ENCODE data around the gene MAT1A. TPM values are rescaled to one million over a fixed set of nuclear protein-coding genes. Genes with fewer than 3 reads are reported as not detected.

Gene MAT1A
- polyA plus RNA-seq, 3 donors, result not detected

DNA sequence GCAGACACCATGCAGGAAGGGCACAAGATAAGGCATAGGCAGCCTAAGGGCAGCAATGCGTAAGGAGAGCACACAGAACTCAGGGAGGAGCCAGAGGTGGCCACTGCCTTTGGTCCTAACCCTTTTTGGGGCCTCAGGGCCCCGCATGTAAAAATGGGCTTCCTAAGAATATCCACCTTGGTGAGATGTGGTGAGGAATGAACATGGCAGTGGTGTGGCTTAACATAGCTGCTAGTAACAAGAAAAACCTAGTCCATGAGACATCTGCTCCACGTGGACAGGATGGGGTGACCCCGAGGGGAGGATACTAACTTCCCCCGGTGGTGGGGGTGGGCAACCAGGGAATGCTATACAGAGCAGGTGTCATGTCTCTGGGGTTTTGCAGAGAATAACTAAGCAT is 18.0 kb downstream of the MAT1A start:
- 48% methylated on average over 3 of the region's 5 CpGs for WGBS (ENCODE audit: insufficient coverage)

DNA sequence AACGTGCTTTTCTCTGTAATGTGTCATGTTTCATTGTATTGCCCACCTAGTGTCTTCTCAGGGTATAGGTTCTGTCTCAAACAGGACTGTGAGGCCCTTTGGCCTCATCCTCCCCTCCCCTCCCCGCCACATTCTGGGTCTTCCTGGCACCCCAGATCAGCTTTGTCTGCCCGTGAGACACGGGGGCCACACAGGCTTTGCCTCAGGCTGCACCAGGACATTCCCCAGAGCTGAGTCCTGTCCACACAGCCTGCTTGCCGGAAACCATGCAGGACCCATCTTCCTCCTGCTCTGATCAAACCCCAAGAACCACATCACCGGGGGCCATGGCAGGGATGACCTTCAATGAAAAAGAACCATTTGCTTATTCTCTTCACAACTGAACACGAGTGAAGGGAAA is 18.6 kb downstream of the MAT1A start:
- Histone ChIP-seq H3K36me3 (replicated peaks in 1 of 2; ENCODE audit: control insufficient read depth in 1 of 2, insufficient read depth in 2 of 2, low read length in 2 of 2) (no peaks in the 10 kb centered on the region), H3K4me2 (replicated peaks; ENCODE audit: extremely low read depth, low read length, poor library complexity, severe bottlenecking) (no peak overlapping the region), H3K79me2 (ENCODE audit: insufficient read depth, low read length) (no peaks in the 10 kb centered on the region), H2AFZ (ENCODE audit: insufficient read depth, low read depth, low read length, poor library complexity, severe bottlenecking) (no peak overlapping the region), H3K9me3 (replicated peaks in 1 of 2; ENCODE audit: control insufficient read depth in 1 of 2, insufficient read depth in 1 of 2, low read length in 2 of 2) (no peaks in the 10 kb centered on the region), H3K4me1 (ENCODE audit: control insufficient read depth in 1 of 2, insufficient read depth in 2 of 2, low read length in 2 of 2) (no peaks in the 10 kb centered on the region), H3K9ac (ENCODE audit: insufficient read depth, low read length, poor library complexity, severe bottlenecking) (no peak overlapping the region), H4K20me1 (ENCODE audit: insufficient read depth, low read length) (no peaks in the 10 kb centered on the region), H3K4me3 (replicated peaks in 1 of 3; ENCODE audit: low read depth in 2 of 3, low read length in 3 of 3) (no peak overlapping the region), H3K27ac (ENCODE audit: low read depth in 1 of 2, low read length in 2 of 2) (no peak overlapping the region), H3K27me3 (ENCODE audit: control insufficient read depth in 2 of 2, insufficient read depth in 2 of 2, low read length in 2 of 2) (no peaks in the 10 kb centered on the region)
- H3K4me3 Mint-ChIP-seq, result no peak overlapping the region
- H3K9me3 Mint-ChIP-seq, result peaks cover 0 to 4% (median 0%) of the 10 kb centered on the region in 7 donors
- H3K27ac Mint-ChIP-seq, result no peak overlapping the region
- DNase-seq, result no peak
- intact Hi-C loops (cut with micrococcal nuclease), result no loop called here
- 100% methylated on average over 5 of the region's 7 CpGs for WGBS (ENCODE audit: insufficient coverage)
- H3K4me1 Mint-ChIP-seq, result peaks cover 2% of the 10 kb centered on the region
- no peaks in the 10 kb centered on the region for H3K36me3 Mint-ChIP-seq
- TF ChIP-seq, protein P1, sequence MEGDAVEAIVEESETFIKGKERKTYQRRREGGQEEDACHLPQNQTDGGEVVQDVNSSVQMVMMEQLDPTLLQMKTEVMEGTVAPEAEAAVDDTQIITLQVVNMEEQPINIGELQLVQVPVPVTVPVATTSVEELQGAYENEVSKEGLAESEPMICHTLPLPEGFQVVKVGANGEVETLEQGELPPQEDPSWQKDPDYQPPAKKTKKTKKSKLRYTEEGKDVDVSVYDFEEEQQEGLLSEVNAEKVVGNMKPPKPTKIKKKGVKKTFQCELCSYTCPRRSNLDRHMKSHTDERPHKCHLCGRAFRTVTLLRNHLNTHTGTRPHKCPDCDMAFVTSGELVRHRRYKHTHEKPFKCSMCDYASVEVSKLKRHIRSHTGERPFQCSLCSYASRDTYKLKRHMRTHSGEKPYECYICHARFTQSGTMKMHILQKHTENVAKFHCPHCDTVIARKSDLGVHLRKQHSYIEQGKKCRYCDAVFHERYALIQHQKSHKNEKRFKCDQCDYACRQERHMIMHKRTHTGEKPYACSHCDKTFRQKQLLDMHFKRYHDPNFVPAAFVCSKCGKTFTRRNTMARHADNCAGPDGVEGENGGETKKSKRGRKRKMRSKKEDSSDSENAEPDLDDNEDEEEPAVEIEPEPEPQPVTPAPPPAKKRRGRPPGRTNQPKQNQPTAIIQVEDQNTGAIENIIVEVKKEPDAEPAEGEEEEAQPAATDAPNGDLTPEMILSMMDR (IDR thresholded peaks at IDR 0.05), result no peak
- no peaks in the 10 kb centered on the region for H3K27me3 Mint-ChIP-seq (ENCODE audit: low read depth in 3 of 3)

More for the DNA sequence above, 18.0 kb downstream of the MAT1A start:
- H3K27me3 ChIP-seq (ENCODE audit: control insufficient read depth in 2 of 2, insufficient read depth in 2 of 2, low read length in 2 of 2), result no peaks in the 10 kb centered on the region
- peaks cover 0 to 2% (median 0%) of the 10 kb centered on the region in 3 donors for H3K27me3 Mint-ChIP-seq (ENCODE audit: low read depth in 3 of 3)
- H3K4me3 Mint-ChIP-seq, result no peak overlapping the region
- H3K4me2 ChIP-seq (replicated peaks; ENCODE audit: extremely low read depth, low read length, poor library complexity, severe bottlenecking), result no peak overlapping the region
- H3K9me3 Mint-ChIP-seq, result peaks cover 0 to 4% (median 0%) of the 10 kb centered on the region in 7 donors
- no peaks in the 10 kb centered on the region for H3K79me2 ChIP-seq (ENCODE audit: insufficient read depth, low read length)
- no peak overlapping the region for H3K27ac Mint-ChIP-seq
- no peaks in the 10 kb centered on the region for H3K4me1 ChIP-seq (ENCODE audit: control insufficient read depth in 1 of 2, insufficient read depth in 2 of 2, low read length in 2 of 2)
- H2AFZ ChIP-seq (ENCODE audit: insufficient read depth, low read depth, low read length, poor library complexity, severe bottlenecking), result no peak overlapping the region
- TF ChIP-seq, protein P1 (IDR thresholded peaks at IDR 0.05), result no peak
- H3K36me3 ChIP-seq (replicated peaks in 1 of 2; ENCODE audit: control insufficient read depth in 1 of 2, insufficient read depth in 2 of 2, low read length in 2 of 2), result no peaks in the 10 kb centered on the region
- H3K27ac ChIP-seq (ENCODE audit: low read depth in 1 of 2, low read length in 2 of 2), result no peak overlapping the region
- no peak overlapping the region for H3K9ac ChIP-seq (ENCODE audit: insufficient read depth, low read length, poor library complexity, severe bottlenecking)
- no peak for DNase-seq
- no peaks in the 10 kb centered on the region for H3K9me3 ChIP-seq (replicated peaks in 1 of 2; ENCODE audit: control insufficient read depth in 1 of 2, insufficient read depth in 1 of 2, low read length in 2 of 2)
- no peaks in the 10 kb centered on the region for H4K20me1 ChIP-seq (ENCODE audit: insufficient read depth, low read length)
- H3K36me3 Mint-ChIP-seq, result no peaks in the 10 kb centered on the region
- no peak overlapping the region for H3K4me3 ChIP-seq (replicated peaks in 1 of 3; ENCODE audit: low read depth in 2 of 3, low read length in 3 of 3)
- peaks cover 2% of the 10 kb centered on the region for H3K4me1 Mint-ChIP-seq
- intact Hi-C loops (cut with micrococcal nuclease), result no loop called here

Measured in CD14-positive monocyte (primary cell).